Aorta (tissue), 5 donors: ENCODE data around the gene RPS6KB1. TPM values are rescaled to one million over a fixed set of nuclear protein-coding genes. Genes with fewer than 3 reads are reported as not detected.
"Not testable (repeated sequence)": the region's sequence is repeated elsewhere in the genome, so short reads cannot be mapped to it uniquely, and the experiment has no call there.

ENCODE experiments used
- ATAC-seq: fragments of 200-7000 bp; cut with Tn5 transposase; one replicate; pipeline ENCODE4 v1.9.1; 2022; ENCODE audit warnings: moderate library complexity; ENCODE audit not compliant: low FRiP score
- DNase-seq, 2 donors: peaks; one replicate each; pipeline ENCODE4 v3.0.0-alpha.2; 2020
- H3K27ac ChIP-seq, 2 donors: one replicate each; pipeline ENCODE4 v1.5.1; 2013; ENCODE audit warnings: low read length in 2 of 2, mild to moderate bottlenecking in 2 of 2, moderate library complexity in 2 of 2, control low read depth in 1 of 2, inconsistent platforms in 1 of 2, low read depth in 1 of 2
- H3K27me3 ChIP-seq, 2 donors: one replicate each; pipeline ENCODE4 v1.6.1; 2013; ENCODE audit warnings: control low read depth in 1 of 2, low read length in 1 of 2, mild to moderate bottlenecking in 1 of 2, moderate library complexity in 1 of 2; ENCODE audit not compliant: insufficient read depth in 2 of 2, control insufficient read depth in 1 of 2
- H3K36me3 ChIP-seq, 2 donors: one replicate each; pipeline ENCODE4 v1.6.1; 2013; ENCODE audit warnings: control low read depth in 1 of 2, low read length in 1 of 2, mild to moderate bottlenecking in 1 of 2; ENCODE audit not compliant: insufficient read depth in 2 of 2, control insufficient read depth in 1 of 2
- H3K4me1 ChIP-seq, 2 donors: one replicate each; pipeline ENCODE4 v1.6.1; 2013; ENCODE audit warnings: low read length in 2 of 2, control low read depth in 1 of 2, mild to moderate bottlenecking in 1 of 2, moderate library complexity in 1 of 2; ENCODE audit not compliant: insufficient read depth in 2 of 2, control insufficient read depth in 1 of 2
- H3K4me3 ChIP-seq, 2 donors: one replicate each; pipeline ENCODE4 v1.5.1; 2013; ENCODE audit warnings: low read length in 2 of 2, control low read depth in 1 of 2, mild to moderate bottlenecking in 1 of 2
- H3K9me3 ChIP-seq: one replicate; pipeline ENCODE4 v1.6.1; 2013; ENCODE audit warnings: mild to moderate bottlenecking, low read length; ENCODE audit not compliant: control insufficient read depth
- WGBS, 2 donors: extraction: QIAGEN DNeasy Blood & Tissue Kit; methylation state at CpG; one replicate each; pipeline ENCODE4 v1.1.7; 2013; 5-methylcytosine and 5-hydroxymethylcytosine counted together
- intact Hi-C, 2 donors: fragments of 100-400 bp; cut with DNase I; formaldehyde crosslinking; loops; one replicate each; pipeline versions ENCODE4 v1.14.2 to v1.15.0; 2022
- polyA plus RNA-seq, 2 donors: library from polyadenylated mRNA; stranded (reverse); fragments of 200-250 nt; gene quantifications; one replicate each; pipeline ENCODE4 v1.2.3, GENCODE V29; 2013
- total RNA-seq, 2 donors: library from RNA; stranded (reverse); fragmentation: NEBNext Ultra II Directional; extraction: Animal tissue kit (Norgen Biotek cat#: 25700); gene quantifications; one replicate each; pipeline ENCODE4 v1.2.1, GENCODE V29; 2021
- donor health status: healthy with polysubstance abuse.
- donor health status: Bipolar disorder and iron deficiency.
- donor health status: DM: no; HTN: no; CAD: no.
- donor health status: DM: no; HTN: no; CAD: no.
- donor health status: DM: yes; HTN: yes; CAD: no.

RPS6KB1 gene
- total and polyA plus RNA-seq, 4 donors: 9.6 to 51.0 (median 25.6) TPM

DNA sequence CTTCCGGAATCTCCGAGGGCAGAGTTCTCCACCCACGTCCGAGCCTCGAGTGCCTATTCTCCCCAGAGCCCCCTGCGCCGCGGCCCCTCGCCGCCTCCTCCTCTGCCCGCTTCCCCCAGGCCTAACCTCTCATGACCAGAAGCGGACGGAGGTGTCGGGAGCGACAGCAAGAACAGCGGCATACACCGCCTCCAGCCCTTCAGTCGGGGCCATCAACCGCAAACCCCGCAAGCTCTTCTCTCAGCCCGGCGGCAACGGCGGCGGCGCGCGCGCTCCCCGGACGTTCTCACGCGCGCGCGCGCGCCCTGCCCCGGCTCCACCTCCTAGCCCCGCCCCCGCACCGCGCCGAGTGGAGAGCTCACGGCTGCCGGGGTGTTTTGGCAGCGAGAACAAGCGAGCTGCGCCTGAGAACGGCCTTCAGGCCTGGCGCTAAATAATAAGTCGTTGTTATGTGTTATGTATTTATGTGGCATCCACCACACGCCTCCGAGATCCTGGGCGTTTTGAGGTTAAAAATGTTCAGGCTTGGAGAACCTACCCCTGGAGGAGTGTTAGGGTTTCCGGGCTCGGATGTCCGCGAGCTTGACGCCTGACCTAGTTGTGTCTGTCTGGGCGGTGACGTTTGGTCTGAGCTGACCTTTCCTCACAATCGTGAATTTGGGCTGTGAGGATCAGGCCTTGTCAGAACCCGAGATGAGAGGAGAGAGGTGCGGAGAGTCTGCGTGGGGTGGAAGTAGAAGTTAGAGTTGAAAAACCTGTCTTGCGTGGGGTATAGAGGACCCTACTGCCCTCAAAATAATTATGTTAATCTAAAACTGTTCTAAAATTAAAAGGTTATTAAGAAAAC lies 71.8 kb downstream of the RPS6KB1 start, which contains the start of gene RNFT1:
RNFT1 (minus strand) TSS at position 259 of the 847 bp plus-strand sequence; CDS start at position 182, 77 bp downstream.
- Histone ChIP-seq H3K27ac (peak within 1 kb of the TSS; percentile 4 to 90), H3K4me1 (peaks cover 4% of the 10 kb centered on the region in 2 donors), H3K27me3 (no peaks in the 10 kb centered on the region), H3K4me3 (peak within 1 kb of the TSS; percentile 65 to 82), H3K36me3 (no peaks in the 10 kb centered on the region), H3K9me3 (no peaks in the 10 kb centered on the region)
- DNase-seq (peak; percentile 94 to 98), ATAC-seq (peak; percentile 98)
- WGBS, 2 donors: 4 to 5% methylated on average over 67 of the region's 67 CpGs
- intact Hi-C loops: no loop called here

DNA sequence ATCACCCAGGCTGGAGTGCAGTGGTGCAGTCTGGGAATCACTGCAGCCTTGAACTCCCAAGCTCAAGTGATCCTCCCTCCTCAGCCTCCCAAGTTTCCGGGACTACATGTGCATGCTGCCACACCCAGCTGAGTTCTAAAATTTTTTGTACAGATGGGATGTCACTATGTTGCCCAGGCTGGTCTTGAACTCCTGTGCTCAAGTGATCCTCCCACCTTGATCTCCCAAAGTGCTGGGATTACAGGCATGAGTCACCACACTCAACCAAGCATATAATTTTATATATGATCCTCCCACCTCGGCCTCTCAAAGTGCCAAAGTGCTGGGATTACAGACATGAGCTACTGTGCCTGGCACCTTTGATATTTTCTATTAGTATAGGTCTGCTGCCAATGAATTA lies 78.8 kb downstream of the RPS6KB1 start:
- H3K27me3 ChIP-seq, ATAC-seq, H3K36me3 ChIP-seq, intact Hi-C loops, DNase-seq, H3K4me3 ChIP-seq, H3K27ac ChIP-seq, H3K4me1 ChIP-seq, H3K9me3 ChIP-seq: not testable (repeated sequence)
- WGBS, 2 donors: 88 to 89% methylated on average over 2 of the region's 2 CpGs

DNA sequence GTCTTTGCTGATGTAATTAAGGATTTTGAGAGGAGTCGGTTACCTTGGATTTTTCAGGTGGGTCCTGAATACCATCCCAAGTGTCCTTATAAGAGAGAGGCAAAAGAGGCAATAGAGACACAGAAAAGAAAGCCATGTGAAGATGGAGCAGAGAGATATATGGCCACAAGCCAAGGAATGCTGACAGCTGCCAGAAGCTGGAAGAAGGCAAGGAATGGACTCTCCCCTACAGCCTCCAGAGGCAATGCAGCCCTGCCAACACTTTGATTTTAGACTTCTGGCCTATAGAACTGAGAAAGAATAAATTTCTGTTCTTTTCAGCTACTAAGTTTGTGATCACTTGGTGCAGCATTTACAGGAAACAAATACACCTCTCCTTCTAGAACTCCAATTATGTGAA lies 79.9 kb downstream of the RPS6KB1 start:
- ATAC-seq: no peak
- no peaks in the 10 kb centered on the region for H3K9me3 ChIP-seq
- DNase-seq: no peak
- no peaks in the 10 kb centered on the region for H3K36me3 ChIP-seq
- H3K4me3 ChIP-seq: no peak overlapping the region
- H3K4me1 ChIP-seq: no peaks in the 10 kb centered on the region
- intact Hi-C loops: no loop called here
- no peak overlapping the region for H3K27ac ChIP-seq
- H3K27me3 ChIP-seq: no peaks in the 10 kb centered on the region
- 99 to 100% methylated on average over 1 of the region's 1 CpG for WGBS, 2 donors

GRCh38 chr17:59973483-59973882 lies 80.6 kb downstream of the RPS6KB1 start:
- H3K4me1 ChIP-seq, H3K27me3 ChIP-seq, H3K27ac ChIP-seq, ATAC-seq, H3K4me3 ChIP-seq, H3K36me3 ChIP-seq, intact Hi-C loops, H3K9me3 ChIP-seq, DNase-seq: not testable (repeated sequence)
- WGBS, 2 donors: 82 to 87% methylated on average over 8 of the region's 8 CpGs

DNA sequence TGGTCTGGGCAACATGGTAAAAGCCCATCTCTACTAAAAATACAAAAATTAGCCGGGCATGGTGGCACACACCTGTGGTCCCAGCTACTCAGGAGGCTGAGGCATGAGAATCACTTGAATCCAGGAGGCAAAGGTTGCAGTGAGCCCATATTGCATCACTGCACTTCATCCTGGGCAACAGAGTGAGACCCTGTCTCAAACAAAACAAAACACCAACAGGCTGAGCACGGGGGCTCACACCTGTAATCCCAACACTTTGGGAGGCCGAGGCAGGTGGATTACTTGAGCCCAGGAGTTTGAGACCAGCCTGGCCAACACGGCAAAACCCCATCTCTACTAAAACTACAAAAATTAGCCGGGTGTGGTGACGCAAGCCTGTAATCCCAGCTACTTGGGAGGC lies 82.2 kb downstream of the RPS6KB1 start:
- ATAC-seq, H3K36me3 ChIP-seq, DNase-seq, H3K4me1 ChIP-seq, H3K4me3 ChIP-seq, H3K27me3 ChIP-seq, intact Hi-C loops, H3K9me3 ChIP-seq, H3K27ac ChIP-seq: not testable (repeated sequence)
- 94 to 95% methylated on average over 4 to 6 of the region's 6 CpGs for WGBS, 2 donors

GRCh38 chr17:59996608-59997007 lies 103.7 kb downstream of the RPS6KB1 start:
- H3K27ac ChIP-seq, H3K36me3 ChIP-seq, H3K4me1 ChIP-seq, ATAC-seq, intact Hi-C loops, H3K4me3 ChIP-seq, DNase-seq, H3K27me3 ChIP-seq, H3K9me3 ChIP-seq: not testable (repeated sequence)
- WGBS, 2 donors: 62 to 63% methylated on average over 2 of the region's 3 CpGs

Other genes with a start within 250 kb of the RPS6KB1 start
- 10 to 100 TPM; 14.8 to 19.6 TPM for gene PTRH2, start 185.7 kb upstream of the RPS6KB1 start, total RNA-seq
- gene PTRH2, start 185.7 kb upstream of the RPS6KB1 start, polyA plus RNA-seq: 10 to 100 TPM; 13.4 to 16.8 TPM
- gene VMP1, start 185.5 kb upstream of the RPS6KB1 start, total RNA-seq: 100 to 1,000 TPM; 451 to 507 TPM
- gene VMP1, start 185.5 kb upstream of the RPS6KB1 start, polyA plus RNA-seq: 100 to 1,000 TPM in 1 of 2 donors, 10 to 100 TPM in 1; 43.3 to 253 TPM
- 10 to 100 TPM in 1 of 2 donors, 1 to 10 TPM in 1; 9.4 to 12.0 TPM for gene TUBD1, start 178 bp upstream of the RPS6KB1 start, total RNA-seq
- gene TUBD1, start 178 bp upstream of the RPS6KB1 start, polyA plus RNA-seq: 1 to 10 TPM; 6.6 to 8.4 TPM
- gene RNFT1, start 71.6 kb downstream of the RPS6KB1 start, total RNA-seq: 10 to 100 TPM; 13.1 to 17.9 TPM
- 10 to 100 TPM in 1 of 2 donors, 1 to 10 TPM in 1; 7.0 to 11.3 TPM for gene RNFT1, start 71.6 kb downstream of the RPS6KB1 start, polyA plus RNA-seq
- gene HEATR6, start 185.8 kb downstream of the RPS6KB1 start, total RNA-seq: 10 to 100 TPM; 14.0 to 16.4 TPM
- 1 to 10 TPM; 2.5 to 6.4 TPM for gene HEATR6, start 185.8 kb downstream of the RPS6KB1 start, polyA plus RNA-seq